Measurements from ENCODE around the gene RAE1.

RAE1 gene

GRCh38 chr20:57310821-57311514 is 40.1 kb upstream of the RAE1 start:
- no peak for TF ChIP-seq YY1 (IDR thresholded peaks at IDR 0.05; ENCODE audit: low read depth)
- no peak for TF ChIP-seq NFIC (IDR thresholded peaks at IDR 0.05)

GRCh38 chr20:57312138-57312537 is 38.9 kb upstream of the RAE1 start:
- TF ChIP-seq USF1 (IDR thresholded peaks at IDR 0.05) (no peak), ZBTB7A (IDR thresholded peaks at IDR 0.05; ENCODE audit: low read depth) (no peak)

- TF ChIP-seq NFIC (IDR thresholded peaks at IDR 0.05), result no peak
- TF ChIP-seq TAF1 (IDR thresholded peaks at IDR 0.05; ENCODE audit: low read depth), result no peak
- no peak for TF ChIP-seq TEAD4 (IDR thresholded peaks at IDR 0.05)
- no peak for TF ChIP-seq MAX (IDR thresholded peaks at IDR 0.05)
- no peak for TF ChIP-seq YY1 (IDR thresholded peaks at IDR 0.05; ENCODE audit: low read depth)
- no peak for TF ChIP-seq EGR1 (IDR thresholded peaks at IDR 0.05)
- no peak for TF ChIP-seq ZBTB7A (IDR thresholded peaks at IDR 0.05; ENCODE audit: low read depth)
- no peak for TF ChIP-seq EP300 (IDR thresholded peaks at IDR 0.05; ENCODE audit: borderline replicate concordance)
- no peak for TF ChIP-seq CREB1 (IDR thresholded peaks at IDR 0.05; ENCODE audit: low read depth)
- no peak for TF ChIP-seq TCF12 (IDR thresholded peaks at IDR 0.05; ENCODE audit: low read depth)
- TF ChIP-seq RAD21 (IDR thresholded peaks at IDR 0.05; ENCODE audit: low read depth), result no peak
- no peak for TF ChIP-seq USF1 (IDR thresholded peaks at IDR 0.05)
- TF ChIP-seq REST (IDR thresholded peaks at IDR 0.05; ENCODE audit: low read depth), result no peak
- no peak for TF ChIP-seq CEBPB (IDR thresholded peaks at IDR 0.05)
- TF ChIP-seq FOXM1 (IDR thresholded peaks at IDR 0.05; ENCODE audit: borderline replicate concordance, low read depth), result no peak
These were observed 37.8 kb upstream of the RAE1 start for GRCh38 chr20:57313230-57313629.

- TF ChIP-seq USF1 (IDR thresholded peaks at IDR 0.05), result no peak
- no peak for TF ChIP-seq NFIC (IDR thresholded peaks at IDR 0.05)
- TF ChIP-seq TAF1 (IDR thresholded peaks at IDR 0.05; ENCODE audit: low read depth), result no peak
- no peak for TF ChIP-seq ZBTB7A (IDR thresholded peaks at IDR 0.05; ENCODE audit: low read depth)
- no peak for TF ChIP-seq YY1 (IDR thresholded peaks at IDR 0.05; ENCODE audit: low read depth)
- TF ChIP-seq TCF12 (IDR thresholded peaks at IDR 0.05; ENCODE audit: low read depth), result no peak
- TF ChIP-seq TEAD4 (IDR thresholded peaks at IDR 0.05), result no peak
- TF ChIP-seq FOXM1 (IDR thresholded peaks at IDR 0.05; ENCODE audit: borderline replicate concordance, low read depth), result no peak
- TF ChIP-seq EP300 (IDR thresholded peaks at IDR 0.05; ENCODE audit: borderline replicate concordance), result no peak
- TF ChIP-seq REST (IDR thresholded peaks at IDR 0.05; ENCODE audit: low read depth), result no peak
These were observed 37.1 kb upstream of the RAE1 start for GRCh38 chr20:57313951-57314350.

GRCh38 chr20:57315083-57315975 is 35.7 kb upstream of the RAE1 start:
- TF ChIP-seq RAD21 (IDR thresholded peaks at IDR 0.05; ENCODE audit: low read depth) (no peak), TCF12 (IDR thresholded peaks at IDR 0.05; ENCODE audit: low read depth) (no peak), EP300 (IDR thresholded peaks at IDR 0.05; ENCODE audit: borderline replicate concordance) (no peak), TEAD4 (IDR thresholded peaks at IDR 0.05) (no peak), USF1 (IDR thresholded peaks at IDR 0.05) (no peak), YY1 (IDR thresholded peaks at IDR 0.05; ENCODE audit: low read depth) (no peak), CREB1 (IDR thresholded peaks at IDR 0.05; ENCODE audit: low read depth) (no peak), ZBTB7A (IDR thresholded peaks at IDR 0.05; ENCODE audit: low read depth) (no peak), TAF1 (IDR thresholded peaks at IDR 0.05; ENCODE audit: low read depth) (no peak), CEBPB (IDR thresholded peaks at IDR 0.05) (no peak)
